GM21423 (cell line): Measurements from ENCODE around the gene MRGPRE.
"Not testable (repeated sequence)": the region's sequence is repeated elsewhere in the genome, so short reads cannot be mapped to it uniquely, and the experiment has no call there.

Source experiments
- ATAC-seq: cut with Tn5 transposase; IDR thresholded peaks from one replicate; pipeline ENCODE4 v1.9.1; 2021; ENCODE audit warnings: mild to moderate bottlenecking, moderate library complexity; ENCODE audit not compliant: unreplicated experiment

MRGPRE gene, protein sequence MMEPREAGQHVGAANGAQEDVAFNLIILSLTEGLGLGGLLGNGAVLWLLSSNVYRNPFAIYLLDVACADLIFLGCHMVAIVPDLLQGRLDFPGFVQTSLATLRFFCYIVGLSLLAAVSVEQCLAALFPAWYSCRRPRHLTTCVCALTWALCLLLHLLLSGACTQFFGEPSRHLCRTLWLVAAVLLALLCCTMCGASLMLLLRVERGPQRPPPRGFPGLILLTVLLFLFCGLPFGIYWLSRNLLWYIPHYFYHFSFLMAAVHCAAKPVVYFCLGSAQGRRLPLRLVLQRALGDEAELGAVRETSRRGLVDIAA

DNA sequence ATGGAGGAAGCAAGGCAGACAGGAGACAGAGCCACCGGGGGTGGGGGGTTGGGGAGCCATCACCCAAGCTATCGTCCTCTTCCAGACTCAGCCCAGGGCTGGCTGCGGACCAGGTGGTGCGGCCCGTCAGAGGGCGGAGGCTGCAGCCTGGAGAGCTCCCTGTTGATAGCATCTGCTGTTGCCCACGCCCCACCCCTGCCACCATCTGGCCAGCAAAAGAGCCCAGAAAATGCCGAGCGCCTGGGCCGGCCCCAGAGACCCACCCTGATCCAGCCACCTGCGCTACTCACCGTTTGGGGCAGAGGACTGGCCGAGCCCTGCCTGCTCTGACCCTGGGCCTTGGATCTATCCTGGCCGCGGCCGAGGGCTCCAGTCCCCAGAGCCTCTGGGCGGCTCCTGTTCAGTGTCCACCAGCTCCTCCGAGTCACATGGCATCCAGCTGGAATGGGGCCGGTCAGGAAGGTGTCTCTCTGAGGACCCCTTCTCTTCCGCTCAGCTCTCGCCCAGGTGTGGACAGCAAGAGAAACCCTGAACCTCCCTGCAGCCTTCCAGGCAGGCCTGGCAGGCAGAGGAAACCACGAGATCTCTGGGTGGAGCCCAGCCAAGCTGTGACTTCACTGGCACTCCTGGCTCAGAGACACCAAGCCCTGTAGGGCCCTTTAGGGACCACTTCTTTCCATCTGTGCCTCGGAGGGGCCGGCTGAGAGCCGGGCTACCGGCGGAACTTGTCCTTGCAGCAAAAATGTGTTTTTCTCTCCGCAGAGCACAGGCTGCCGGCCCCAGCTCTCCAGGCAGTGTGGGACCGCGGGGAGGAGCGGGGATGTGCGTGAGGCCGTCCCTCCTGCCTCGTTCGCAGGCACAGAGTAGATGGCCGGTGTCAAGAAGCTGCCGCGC lies at the start of gene MRGPRE:
MRGPRE (minus strand) TSS at position 567 of the 894 bp plus-strand sequence. CDS start 3,618 bp downstream, outside the sequence.
- no peak for ATAC-seq

DNA sequence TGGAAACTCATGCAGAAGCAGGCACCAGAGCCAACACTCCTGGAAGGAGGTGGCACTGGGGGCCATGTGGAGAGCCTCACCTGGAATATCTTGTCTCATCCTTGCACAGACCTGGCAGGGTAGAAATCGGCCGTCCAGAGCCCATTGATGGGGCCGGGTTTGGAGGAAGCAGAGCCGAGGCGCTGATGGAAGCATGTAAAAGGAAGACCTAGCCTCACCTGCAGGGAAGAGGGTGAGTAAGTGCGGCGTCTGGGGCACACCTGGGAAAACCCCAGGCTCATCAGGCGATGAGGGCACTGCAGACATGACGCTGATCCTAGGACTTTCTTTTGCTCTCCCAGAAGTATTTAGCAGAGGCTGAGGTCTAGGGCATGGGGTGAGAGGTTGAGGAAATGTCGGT lies 48.9 kb upstream of the MRGPRE start:
- ATAC-seq, result not testable (repeated sequence)

DNA sequence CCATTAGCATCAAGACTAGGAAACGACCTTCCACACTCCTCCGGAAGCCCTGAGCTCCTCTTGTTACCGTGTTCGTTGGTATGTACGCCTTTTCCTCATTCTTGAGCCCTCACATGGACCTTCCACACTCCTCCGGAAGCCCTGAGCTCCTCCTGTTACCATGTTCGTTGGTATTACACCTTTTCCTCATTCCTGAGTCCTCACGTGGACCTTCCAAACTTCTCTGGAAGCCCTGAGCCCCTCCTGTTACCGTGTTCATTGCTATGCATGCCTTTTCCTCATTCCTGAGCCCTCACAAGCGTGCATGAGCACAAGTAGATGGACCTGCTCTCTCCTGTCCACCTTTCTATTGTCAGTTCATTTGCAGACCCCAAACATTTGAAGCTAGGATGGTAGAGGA lies 48.4 kb upstream of the MRGPRE start:
- not testable (repeated sequence) for ATAC-seq

DNA sequence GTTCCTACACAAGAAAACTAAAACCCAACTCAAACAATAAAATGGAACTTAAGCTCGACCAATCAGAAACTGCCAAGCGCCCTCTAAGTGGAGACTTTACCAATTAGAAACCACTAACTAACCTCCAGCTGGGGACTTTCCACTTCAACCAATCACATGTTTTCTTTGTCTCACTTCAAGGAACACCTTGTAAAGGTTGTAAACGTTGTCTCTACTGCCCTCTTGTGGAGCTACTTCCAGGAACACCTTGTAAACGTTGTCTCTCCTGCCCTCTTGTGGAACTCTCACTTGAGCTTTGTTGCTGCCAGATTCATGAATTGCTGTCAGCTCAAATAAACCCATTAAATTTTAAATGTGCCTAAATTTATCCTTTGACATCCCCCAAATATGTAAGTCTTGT lies 46.7 kb upstream of the MRGPRE start:
- ATAC-seq, result not testable (repeated sequence)

DNA sequence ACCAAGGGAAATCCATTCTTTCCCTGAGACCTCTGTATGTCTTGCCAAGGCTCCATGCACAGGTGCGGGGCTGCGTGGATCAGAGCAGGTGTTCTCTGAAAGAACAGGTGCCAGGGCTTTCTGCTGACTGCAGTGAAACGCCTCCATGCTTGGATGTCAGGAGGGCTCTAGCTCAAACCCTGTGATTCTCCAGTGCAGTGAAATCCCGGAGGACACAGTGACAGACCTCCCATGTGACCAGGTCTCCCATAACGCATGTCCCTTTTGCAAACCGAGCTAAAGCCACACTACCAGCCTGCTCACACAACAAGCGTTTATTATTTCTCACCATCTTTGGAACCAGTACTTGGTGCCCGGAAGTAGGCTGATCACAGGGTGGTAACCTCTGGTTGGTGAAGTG lies 41.4 kb upstream of the MRGPRE start:
- ATAC-seq, result not testable (repeated sequence)

DNA sequence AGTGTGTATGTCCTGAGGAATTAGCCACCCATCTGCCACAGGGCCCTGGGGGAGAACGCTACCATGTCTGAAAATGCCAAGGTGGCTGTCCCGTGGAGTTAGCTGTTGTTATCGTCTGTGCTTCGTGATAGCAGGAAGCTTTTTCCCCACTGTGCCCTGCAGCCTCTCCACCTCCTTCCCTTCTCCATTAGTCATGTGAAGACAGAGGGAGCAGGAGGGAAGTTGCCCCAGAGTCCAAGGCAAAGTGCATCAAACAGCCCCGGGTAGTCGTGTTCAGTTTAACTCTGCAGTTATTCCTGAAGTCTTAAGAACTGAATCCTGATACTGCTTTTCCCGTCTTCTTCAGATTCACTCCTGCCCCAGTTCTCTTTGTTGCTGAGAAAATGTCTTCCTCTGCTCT lies 30.3 kb upstream of the MRGPRE start:
- ATAC-seq, result not testable (repeated sequence)

DNA sequence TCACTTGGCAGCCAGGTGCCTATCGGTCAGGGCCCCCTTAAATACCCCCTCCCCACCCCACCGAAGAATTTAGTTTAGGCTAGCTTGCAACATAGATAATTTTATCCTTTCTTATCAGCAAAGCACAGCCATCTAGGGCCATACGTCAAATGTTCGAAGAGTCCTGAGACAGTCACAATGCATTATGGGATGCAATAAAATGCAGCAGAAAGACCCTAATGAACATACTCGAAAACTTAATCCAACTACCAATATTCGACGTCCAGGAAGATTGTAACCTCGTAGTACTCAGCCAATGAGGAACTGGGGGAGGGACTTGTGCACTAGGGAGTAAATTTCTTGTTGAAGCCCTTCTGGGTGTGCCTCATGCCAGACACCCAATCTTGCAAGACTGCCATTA lies 29.6 kb upstream of the MRGPRE start:
- not testable (repeated sequence) for ATAC-seq

DNA sequence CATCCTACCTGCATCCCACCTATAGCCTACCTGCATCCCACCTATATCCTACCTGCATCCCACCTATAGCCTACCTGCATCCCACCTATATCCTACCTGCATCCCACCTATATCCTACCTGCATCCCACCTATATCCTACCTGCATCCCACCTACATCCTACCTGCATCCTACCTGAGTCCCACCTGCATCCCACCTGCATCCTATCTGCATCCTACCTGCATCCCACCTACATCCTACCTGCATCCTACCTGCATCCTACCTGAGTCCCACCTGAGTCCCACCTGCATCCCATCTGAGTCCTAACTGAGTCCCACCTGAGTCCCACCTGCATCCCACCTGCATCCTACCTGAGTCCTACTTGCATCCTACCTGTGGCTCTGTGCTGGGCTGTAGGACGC lies 25.3 kb upstream of the MRGPRE start:
- ATAC-seq, result not testable (repeated sequence)

DNA sequence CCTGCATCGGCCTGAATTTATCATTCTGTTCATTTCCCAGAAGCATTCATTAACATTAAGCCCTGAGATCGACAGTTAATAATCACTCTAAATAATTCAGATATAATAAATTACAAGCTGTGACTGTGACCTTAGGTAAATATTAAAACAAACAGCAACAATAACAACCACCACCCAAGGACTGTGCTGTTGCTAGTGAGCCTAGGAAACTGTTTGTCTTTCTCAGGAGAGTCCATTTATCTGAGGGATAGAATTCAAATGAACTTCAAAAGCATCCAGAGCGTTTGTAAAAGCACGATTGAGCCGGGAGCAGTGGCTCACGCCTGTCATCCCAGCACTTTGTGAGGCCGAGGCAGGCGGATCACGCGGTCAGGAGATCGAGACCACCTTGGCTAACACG lies 23.0 kb upstream of the MRGPRE start:
- not testable (repeated sequence) for ATAC-seq

DNA sequence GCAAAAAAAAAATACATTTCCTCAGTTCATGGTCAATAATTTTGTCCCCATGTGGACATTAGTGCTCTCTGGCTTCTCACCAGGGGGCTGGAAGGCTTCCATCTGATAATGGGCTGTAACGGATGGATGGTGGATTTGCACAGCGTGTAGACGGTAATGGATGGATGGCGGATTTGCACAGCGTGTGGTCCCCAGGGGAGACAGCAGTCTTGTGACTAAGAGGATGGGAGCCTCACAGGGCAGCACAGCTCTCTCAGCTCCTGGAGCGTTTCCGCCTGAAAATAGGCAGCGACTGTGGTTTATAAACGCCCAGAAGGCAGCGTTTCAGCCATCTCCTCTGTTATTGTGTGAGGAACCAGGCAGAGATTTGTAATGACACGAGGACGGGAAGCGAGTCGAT lies 22.6 kb upstream of the MRGPRE start:
- not testable (repeated sequence) for ATAC-seq

DNA sequence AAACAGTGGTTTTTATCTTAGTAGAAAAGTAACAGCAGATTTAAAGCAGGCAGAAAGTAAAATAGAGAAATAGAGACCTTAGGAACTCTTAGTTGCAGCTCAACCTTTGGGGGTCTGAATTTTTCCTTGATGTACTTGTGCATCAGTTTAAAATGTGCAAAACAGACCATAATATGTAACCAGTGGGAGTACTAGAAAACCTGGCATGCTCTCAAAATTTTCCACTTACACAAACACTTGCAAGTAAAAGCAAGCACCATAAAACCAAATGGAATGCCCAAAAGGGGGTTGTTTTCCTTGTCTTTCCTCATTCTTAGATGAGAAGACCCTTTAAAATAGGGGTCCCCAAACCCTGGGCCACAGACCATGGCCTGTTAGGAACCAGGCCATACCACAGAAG lies 12.9 kb upstream of the MRGPRE start:
- ATAC-seq, result no peak

DNA sequence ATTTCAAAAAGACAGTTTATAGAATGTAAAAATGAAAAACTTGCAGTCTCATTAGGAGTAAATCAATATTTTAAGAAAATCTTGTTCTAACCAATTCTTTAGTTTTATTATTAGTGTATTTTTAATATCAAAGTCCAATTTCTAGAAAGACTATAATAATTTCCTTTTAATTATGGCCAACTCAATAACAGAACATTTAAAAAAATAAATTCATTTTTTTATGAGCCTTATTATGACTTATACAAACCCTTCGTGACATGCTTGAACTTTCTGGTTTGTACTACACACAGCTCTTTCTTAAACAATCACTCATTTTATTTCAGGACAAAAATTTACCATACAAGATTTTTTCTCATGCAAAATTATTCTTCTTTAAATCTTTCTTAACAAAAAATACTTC lies 11.7 kb upstream of the MRGPRE start:
- no peak for ATAC-seq

DNA sequence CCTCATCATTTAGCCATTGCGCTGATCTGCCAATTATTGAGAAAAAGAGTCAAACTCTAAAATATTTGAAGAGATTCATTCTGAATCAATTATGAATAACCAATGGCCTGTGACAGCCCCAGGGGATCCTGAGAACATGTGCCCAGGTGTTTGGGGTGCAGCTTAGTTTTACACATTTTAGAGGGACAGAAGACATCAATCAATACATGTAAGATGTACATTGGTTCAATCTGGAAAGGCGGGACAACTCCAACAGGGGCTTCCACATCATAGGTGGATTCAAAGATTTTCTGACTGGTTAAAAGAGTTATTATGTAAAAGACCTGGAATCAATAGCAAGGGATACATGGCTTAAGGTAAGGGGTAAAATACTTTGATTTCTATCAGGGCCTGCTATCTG lies 4.9 kb upstream of the MRGPRE start:
- no peak for ATAC-seq

DNA sequence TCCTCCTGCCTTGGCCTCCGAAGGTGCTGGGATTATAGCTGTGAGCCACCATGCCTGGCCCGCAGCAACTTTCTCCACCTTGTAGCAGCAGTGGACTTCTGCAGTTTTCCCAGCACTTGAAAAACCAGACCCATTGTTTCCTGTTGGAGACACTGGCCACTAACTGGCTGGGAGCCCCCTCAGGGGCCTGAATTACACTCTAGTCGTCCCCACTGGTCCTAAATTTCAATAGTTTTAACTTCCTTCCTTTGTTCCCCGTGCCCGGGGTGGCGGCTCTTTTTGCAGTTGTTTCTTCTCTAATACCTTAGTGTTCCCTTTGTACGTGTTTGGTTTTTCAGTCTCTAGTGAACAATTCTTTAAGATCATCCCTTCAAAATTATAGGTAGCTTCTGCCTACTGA lies 2.6 kb upstream of the MRGPRE start:
- no peak for ATAC-seq

DNA sequence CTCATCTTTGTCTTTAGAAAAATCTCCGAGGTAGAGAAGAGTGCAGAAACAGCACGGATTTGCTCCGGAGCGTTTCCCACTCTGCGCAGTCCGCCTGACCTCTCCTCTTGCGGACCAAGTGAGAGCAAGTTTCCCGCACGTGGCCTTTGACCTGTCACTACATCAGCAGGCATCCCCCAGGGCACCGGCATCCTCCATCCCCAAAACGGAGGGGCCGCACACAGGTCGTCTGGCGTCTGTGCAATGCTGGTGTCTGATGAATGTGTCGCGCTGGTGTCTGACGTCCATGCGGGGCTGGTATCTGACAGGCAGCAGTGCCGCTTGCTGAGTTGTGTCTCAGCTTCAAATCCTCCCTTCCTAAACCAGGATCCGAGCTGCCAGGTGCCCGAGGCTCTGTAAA lies 739 bp upstream of the MRGPRE start:
- ATAC-seq, result no peak

DNA sequence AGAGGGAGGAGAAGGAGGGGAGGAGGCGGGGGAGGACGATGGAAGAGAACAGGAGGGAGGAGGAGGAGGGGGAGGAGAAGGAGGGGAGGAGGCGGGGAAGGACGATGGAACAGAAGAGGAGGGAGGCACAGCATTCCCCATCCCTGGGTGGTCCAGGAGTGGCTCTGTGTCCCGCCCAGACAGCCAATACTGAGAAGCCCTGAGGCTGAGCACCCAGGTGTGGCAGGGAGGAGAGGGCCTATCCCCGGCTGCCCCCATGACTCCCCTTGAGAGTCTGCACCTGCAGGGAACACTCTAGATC lies 717 bp downstream of the MRGPRE start:
- ATAC-seq, result no peak

DNA sequence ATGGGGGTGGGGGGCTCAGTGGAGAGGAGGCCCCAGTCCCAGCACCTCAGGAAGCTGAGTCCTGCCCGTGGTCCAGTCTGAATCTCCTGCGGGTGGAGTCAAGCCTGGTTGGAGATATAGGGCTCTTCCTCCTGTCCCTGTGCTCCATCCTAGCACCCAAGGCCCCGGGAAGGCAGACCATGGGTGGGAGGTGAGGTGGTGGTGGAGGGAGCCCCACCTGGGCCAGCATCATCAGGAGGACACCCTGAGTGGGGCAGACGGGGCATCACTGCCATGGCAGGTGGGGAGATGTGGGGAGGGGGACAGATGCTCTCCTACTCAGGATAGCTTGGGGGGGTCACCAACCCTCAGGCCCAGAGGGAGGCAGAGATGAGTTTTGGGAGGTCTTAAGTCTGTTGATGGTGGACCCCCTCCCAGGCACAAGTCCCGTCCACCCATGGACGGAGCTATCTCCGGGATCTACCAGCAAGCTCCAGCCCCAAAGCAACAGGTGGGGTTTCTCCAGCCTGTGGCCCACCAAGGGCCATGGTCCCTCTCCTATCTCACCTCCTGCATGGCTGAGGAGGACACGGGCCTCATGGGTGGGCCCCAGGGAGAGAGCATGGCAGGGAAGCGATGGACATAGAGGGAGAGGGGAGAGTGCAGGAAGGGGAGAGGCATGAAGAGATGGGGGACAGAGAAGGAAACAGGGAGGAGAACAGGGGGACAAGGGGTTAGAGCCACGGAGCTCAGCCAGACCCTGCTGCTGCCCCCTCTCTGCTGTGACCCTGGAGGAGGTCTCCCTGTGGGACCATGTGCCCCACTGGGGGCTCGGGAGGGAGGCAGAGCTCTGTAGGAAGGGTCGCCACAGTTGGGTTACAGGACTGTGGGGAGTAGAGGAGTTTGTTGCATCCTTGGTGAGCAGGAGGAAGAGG lies 1.3 kb downstream of the MRGPRE start:
- no peak for ATAC-seq

DNA sequence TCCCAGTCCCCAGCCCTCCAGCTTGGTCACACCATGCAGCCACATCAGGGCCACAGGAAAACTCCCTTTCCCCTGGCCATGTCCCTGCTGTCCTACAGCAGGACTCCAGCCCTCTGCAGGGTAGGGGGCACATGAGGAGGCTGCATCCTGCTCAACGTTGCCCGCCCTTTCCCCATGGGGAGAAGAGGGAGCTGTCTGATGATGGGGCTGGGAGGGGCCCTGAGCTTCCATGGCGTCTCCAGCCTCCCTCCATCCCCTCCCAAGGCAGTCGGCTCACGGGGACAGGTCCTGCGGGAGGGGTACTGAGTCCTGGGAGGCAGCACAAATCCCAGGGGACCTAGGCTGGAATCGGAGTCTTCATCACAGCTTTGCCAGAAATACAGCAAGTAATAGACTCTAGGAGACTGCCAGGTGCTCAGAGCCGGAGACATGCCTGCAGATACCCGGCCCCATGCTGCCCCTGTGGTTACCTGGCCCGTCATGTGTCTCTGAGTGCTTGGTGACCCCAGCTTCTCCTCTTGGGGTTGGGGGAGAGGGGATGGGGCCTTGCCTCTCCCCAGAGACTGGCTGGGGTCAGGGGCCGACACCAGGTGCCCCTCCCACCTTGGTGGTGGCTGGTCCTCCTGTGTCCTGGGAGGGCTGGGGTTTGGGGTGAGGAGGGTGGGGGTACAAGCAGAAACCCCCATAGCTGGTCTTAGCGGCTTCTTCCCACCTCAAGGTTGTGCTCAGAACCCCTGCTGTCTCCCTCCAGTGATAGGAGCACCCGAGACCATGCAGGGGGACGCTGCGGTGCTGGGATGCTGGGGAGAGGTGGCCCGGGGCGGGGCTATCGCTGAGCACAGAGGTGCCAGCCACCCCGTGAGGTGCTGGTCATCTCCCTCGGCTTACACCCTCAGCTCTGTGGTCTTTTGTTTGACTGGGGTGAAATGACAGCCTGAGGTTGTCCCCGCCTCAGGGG lies 2.3 kb downstream of the MRGPRE start:
- ATAC-seq, result no peak

DNA sequence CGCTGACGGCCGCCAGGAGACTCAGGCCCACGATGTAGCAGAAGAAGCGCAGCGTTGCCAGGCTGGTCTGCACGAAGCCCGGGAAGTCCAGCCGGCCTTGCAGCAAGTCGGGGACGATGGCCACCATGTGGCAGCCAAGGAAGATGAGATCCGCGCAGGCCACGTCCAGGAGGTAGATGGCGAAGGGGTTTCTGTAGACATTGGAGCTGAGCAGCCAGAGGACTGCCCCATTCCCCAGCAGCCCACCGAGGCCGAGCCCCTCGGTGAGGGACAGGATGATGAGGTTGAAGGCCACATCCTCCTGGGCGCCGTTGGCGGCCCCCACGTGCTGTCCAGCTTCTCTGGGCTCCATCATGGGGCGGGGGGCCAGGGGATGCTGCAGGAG lies 3.8 kb downstream of the MRGPRE start:
- no peak for ATAC-seq
